ENCODE data around the gene IFI27. TPM values are rescaled to one million over a fixed set of nuclear protein-coding genes. Genes with fewer than 3 reads are reported as not detected.
A peak's percentile ranks its signal among the peaks of the same experiment; 100 is the strongest.

IFI27 gene
- total and polyA plus RNA-seq, 12 donors = 15.9 to 1,446 (median 373) TPM

- Histone ChIP-seq H3K4me3 (no peak overlapping the region), H3K27ac (no peak overlapping the region), H3K9me3 (replicated peaks in 1 of 3) (no peaks in the 10 kb centered on the region), H3K27me3 (no peaks in the 10 kb centered on the region), H3K36me3 (replicated peaks in 1 of 2) (peaks cover 0 to 7% of the 10 kb centered on the region in 2 donors), H3K4me1 (replicated peaks in 1 of 2) (peaks cover 0 to 4% of the 10 kb centered on the region in 2 donors)
- DNase-seq = no peak
- WGBS, 4 donors = 72 to 81% (median 77%) methylated on average over 10 of the region's 10 CpGs
- TF ChIP-seq POLR2A (IDR thresholded peaks at IDR 0.05) (no peak), CTCF (IDR thresholded peaks at IDR 0.05) (no peak)
- intact Hi-C loops (cut with DNase I) = no loop called here
These were observed 12.1 kb upstream of the IFI27 start for GRCh38 chr14:94098326-94098992.

GRCh38 chr14:94099006-94099405 is 11.5 kb upstream of the IFI27 start:
- DNase-seq = peak in 1 of 7 donors; percentile 35
- no peaks in the 10 kb centered on the region for H3K9me3 ChIP-seq (replicated peaks in 1 of 3)
- peaks cover 0 to 4% of the 10 kb centered on the region in 2 donors for H3K4me1 ChIP-seq (replicated peaks in 1 of 2)
- H3K27me3 ChIP-seq = no peaks in the 10 kb centered on the region
- intact Hi-C loops (cut with DNase I) = no loop called here
- TF ChIP-seq POLR2A (IDR thresholded peaks at IDR 0.05) (no peak), CTCF (IDR thresholded peaks at IDR 0.05) (no peak)
- H3K4me3 ChIP-seq = no peak overlapping the region
- H3K27ac ChIP-seq = no peak overlapping the region
- peaks cover 0 to 7% of the 10 kb centered on the region in 2 donors for H3K36me3 ChIP-seq (replicated peaks in 1 of 2)
- 76 to 97% (median 89%) methylated on average over 6 of the region's 6 CpGs for WGBS, 4 donors

GRCh38 chr14:94100847-94101246 is 9.7 kb upstream of the IFI27 start:
- H3K27me3 ChIP-seq = no peaks in the 10 kb centered on the region
- WGBS, 4 donors = 47 to 79% (median 59%) methylated on average over 4 of the region's 4 CpGs
- no peak overlapping the region for H3K4me3 ChIP-seq
- H3K9me3 ChIP-seq (replicated peaks in 1 of 3) = no peaks in the 10 kb centered on the region
- H3K4me1 ChIP-seq (replicated peaks in 1 of 2) = peaks cover 0 to 4% of the 10 kb centered on the region in 2 donors
- DNase-seq = peak; percentile 68 to 87 (median 82)
- H3K36me3 ChIP-seq (replicated peaks in 1 of 2) = peaks cover 0 to 7% of the 10 kb centered on the region in 2 donors
- intact Hi-C loops (cut with DNase I) = no loop called here
- peak in 1 of 2 donors; percentile 15 for TF ChIP-seq POLR2A (IDR thresholded peaks at IDR 0.05)
- no peak for TF ChIP-seq CTCF (IDR thresholded peaks at IDR 0.05)
- H3K27ac ChIP-seq = peak overlapping the region in 3 of 5 donors; percentile 28 to 50 (median 38)

- Histone ChIP-seq H3K36me3 (replicated peaks in 1 of 2) (peaks cover 0 to 7% of the 10 kb centered on the region in 2 donors), H3K4me1 (replicated peaks in 1 of 2) (peaks cover 0 to 4% of the 10 kb centered on the region in 2 donors), H3K27ac (peak overlapping the region in 1 of 5 donors; percentile 38), H3K27me3 (no peaks in the 10 kb centered on the region), H3K9me3 (replicated peaks in 1 of 3) (no peaks in the 10 kb centered on the region), H3K4me3 (no peak overlapping the region)
- intact Hi-C loops (cut with DNase I) = no loop called here
- 93 to 98% (median 95%) methylated on average over 8 to 10 of the region's 10 CpGs for WGBS, 4 donors
- TF ChIP-seq CTCF (IDR thresholded peaks at IDR 0.05) (no peak), POLR2A (IDR thresholded peaks at IDR 0.05) (no peak)
- no peak for DNase-seq
These were observed 8.8 kb upstream of the IFI27 start for GRCh38 chr14:94101748-94102147.

All from adrenal gland (tissue), 12 donors.